Endothelial cell of umbilical vein (primary cell): Measurements from ENCODE around the gene CC2D1A. TPM values are rescaled to one million over a fixed set of nuclear protein-coding genes. Genes with fewer than 3 reads are reported as not detected.

Source experiments
- BruUV-seq: library from RNA; stranded (reverse); fragments of 400-500 nt; replicated peaks from 2 replicates; lab custom pipeline; 2021; lab: Mats Ljungman, UMichigan
- CTCF ChIA-PET: fragments of 300-600, 350-600 bp; sonication (Branson Sonifier 250); formaldehyde crosslinking; loops from one replicate; lab custom pipeline; 2021; ENCODE audit warnings: antibody characterized with exemption, inconsistent platforms; lab: Charles Lee
- POLR2A ChIA-PET: fragments of 300-600, 350-600 bp; sonication (Branson Sonifier 250); formaldehyde crosslinking; loops from one replicate; lab custom pipeline; 2021; ENCODE audit warnings: antibody characterized with exemption, inconsistent platforms; lab: Charles Lee
- DNase-seq: peaks from one replicate; pipeline ENCODE4 v3.0.0-alpha.2; 2011; ENCODE audit warnings: low read depth, low spot score
- FAIRE-seq: peaks from 2 replicates; lab custom pipeline; 2011; peaks lifted over from hg19 to GRCh38; lab: Jason Lieb, UNC
- H2AFZ ChIP-seq: 2 replicates; pipeline ENCODE4 v1.6.0; 2012; ENCODE audit warnings: low read depth, low read length, control low read depth, inconsistent platforms
- H3K27ac ChIP-seq: 2 replicates; pipeline ENCODE4 v1.5.1; 2011; ENCODE audit warnings: low read depth, mild to moderate bottlenecking, control low read depth, low read length, moderate library complexity; ENCODE audit not compliant: insufficient read depth
- H3K27me3 ChIP-seq, 2 experiments: 2 replicates each; pipeline versions ENCODE4 v1.6.0 to v1.6.1; 2011; ENCODE audit warnings: low read length in 2 of 2, mixed read lengths in 1 of 2; ENCODE audit not compliant: control insufficient read depth in 2 of 2, insufficient read depth in 2 of 2
- H3K36me3 ChIP-seq, 2 experiments: 2 replicates in 1 of 2; 3 replicates in 1 of 2; pipeline ENCODE4 v1.5.1; 2011; ENCODE audit warnings: low read length in 2 of 2, mild to moderate bottlenecking in 1 of 2, moderate library complexity in 1 of 2; ENCODE audit not compliant: control insufficient read depth in 2 of 2, insufficient read depth in 2 of 2; ENCODE audit errors: extremely low read depth in 1 of 2
- H3K4me1 ChIP-seq: 3 replicates; pipeline ENCODE4 v1.5.1; 2011; ENCODE audit warnings: mild to moderate bottlenecking, low read length; ENCODE audit not compliant: control insufficient read depth, insufficient read depth; ENCODE audit errors: extremely low read depth
- H3K4me2 ChIP-seq: 2 replicates; pipeline ENCODE4 v1.6.1; 2011; ENCODE audit warnings: low read length, control low read depth, mixed read lengths; ENCODE audit not compliant: insufficient read depth
- H3K4me3 ChIP-seq, 3 experiments: fragments of 200-600 bp in 1 of 3; sonication (generic), shearing (Covaris generic) in 1 of 3; replicated peaks in 1 of 3; 2 replicates each; pipeline ENCODE4 v1.5.1; 2011 to 2016; ENCODE audit warnings: control low read depth in 3 of 3, low read length in 3 of 3, mild to moderate bottlenecking in 2 of 3, inconsistent platforms in 1 of 3, low read depth in 1 of 3, moderate library complexity in 1 of 3; ENCODE audit not compliant: insufficient read depth in 1 of 3
- H3K79me2 ChIP-seq: 2 replicates; pipeline ENCODE4 v1.6.0; 2012; ENCODE audit warnings: low read length, inconsistent platforms; ENCODE audit not compliant: control insufficient read depth, insufficient read depth
- H3K9ac ChIP-seq: replicated peaks from 2 replicates; pipeline ENCODE3; 2011; ENCODE audit warnings: low read length, control low read depth; ENCODE audit not compliant: insufficient read depth; ENCODE audit errors: extremely low read depth
- H3K9me1 ChIP-seq: replicated peaks from 3 replicates; pipeline ENCODE4 v1.6.0; 2011; ENCODE audit warnings: mild to moderate bottlenecking, low read length; ENCODE audit not compliant: control insufficient read depth, insufficient read depth; ENCODE audit errors: extremely low read depth
- H3K9me3 ChIP-seq: replicated peaks from 2 replicates; pipeline ENCODE4 v1.5.1; 2012; ENCODE audit warnings: low read length, inconsistent platforms; ENCODE audit not compliant: control insufficient read depth, insufficient read depth
- H4K20me1 ChIP-seq: replicated peaks from 2 replicates; pipeline ENCODE3; 2011; ENCODE audit warnings: mild to moderate bottlenecking, low read length; ENCODE audit not compliant: control insufficient read depth, insufficient read depth; ENCODE audit errors: extremely low read depth
- CTCF ChIP-seq, 2 donors: IDR thresholded peaks; 1 replicate in 1 of 2; 2 replicates in 1 of 2; pipeline ENCODE4 v1.5.1; 2011; ENCODE audit warnings: low read length in 2 of 2, mild to moderate bottlenecking in 2 of 2, moderate library complexity in 2 of 2, control low read depth in 1 of 2, inconsistent platforms in 1 of 2, low read depth in 1 of 2; ENCODE audit not compliant: insufficient read depth in 1 of 2; ENCODE audit errors: extremely low read depth in 1 of 2
- EZH2 ChIP-seq: IDR thresholded peaks from 2 replicates; pipeline ENCODE4 v1.6.1; 2012; ENCODE audit warnings: borderline replicate concordance, low read depth, mild to moderate bottlenecking, moderate library complexity, low read length, inconsistent platforms; ENCODE audit not compliant: severe bottlenecking
- FOS ChIP-seq: IDR thresholded peaks from 2 replicates; pipeline ENCODE4 v1.6.1; 2011; ENCODE audit warnings: mild to moderate bottlenecking, low read length, moderate library complexity, borderline replicate concordance; ENCODE audit not compliant: insufficient read depth
- GATA2 ChIP-seq: IDR thresholded peaks from 2 replicates; pipeline ENCODE4 v1.7.0; 2011; ENCODE audit warnings: low read depth, mild to moderate bottlenecking, moderate library complexity, mixed read lengths, low read length; ENCODE audit not compliant: insufficient read length, insufficient read depth
- JUN ChIP-seq: IDR thresholded peaks from 2 replicates; pipeline ENCODE4 v1.6.1; 2011; ENCODE audit warnings: borderline replicate concordance, low read depth; ENCODE audit not compliant: insufficient read length, insufficient read depth
- MAX ChIP-seq: IDR thresholded peaks from 2 replicates; pipeline ENCODE4 v1.6.1; 2011; ENCODE audit not compliant: insufficient read depth, insufficient read length
- MYC ChIP-seq: IDR thresholded peaks from one replicate; pipeline ENCODE4 v1.6.1; 2011; ENCODE audit warnings: mild to moderate bottlenecking, low read depth, low read length
- POLR2A ChIP-seq: IDR thresholded peaks from 2 replicates; pipeline ENCODE4 v1.6.1; 2012; ENCODE audit warnings: low read depth, mild to moderate bottlenecking, control low read depth, low read length
- POLR2AphosphoS5 ChIP-seq: IDR thresholded peaks from 2 replicates; pipeline ENCODE4 v1.6.1; 2012; ENCODE audit warnings: low read depth, mild to moderate bottlenecking, control low read depth, low read length, moderate library complexity; ENCODE audit not compliant: insufficient read depth
- dilution Hi-C: fragments of 300-500 bp; cut with MboI; formaldehyde crosslinking; loops from one replicate; pipeline ENCODE4 v1.15.0; 2019; ENCODE audit warnings: low sequenced_read_pairs; ENCODE audit not compliant: extremely low pct_ligation_motif_present
- intact Hi-C: fragments of 100-400 bp; cut with micrococcal nuclease; formaldehyde crosslinking; loops from one replicate; pipeline ENCODE4 v1.10.0; 2022
- polyA plus RNA-seq, 4 experiments: library from polyadenylated mRNA; depleted of rRNA in 3 of 4; stranded (reverse) in 3 of 4; unstranded in 1 of 4; fragments of >200 nt; gene quantifications; 2 replicates each; pipeline versions ENCODE4 v1.2.1 to v1.2.3, GENCODE V29; 2011 to 2012; ENCODE audit warnings: missing spikeins in 1 of 4
- total RNA-seq: library from RNA; stranded (reverse); gene quantifications from 2 replicates; pipeline ENCODE4 v1.2.3, GENCODE V29; 2021

CC2D1A gene
- total and polyA plus RNA-seq, 2 donors (not counting 3 experiments of a cell fraction or from before 2014, with no cell fraction given) = 13.6 to 33.7 TPM

- Histone ChIP-seq H3K9me1 (no peaks in the 10 kb centered on the region), H3K9me3 (no peaks in the 10 kb centered on the region), H3K79me2 (no peaks in the 10 kb centered on the region), H3K9ac (no peak overlapping the region), H3K27me3 (no peaks in the 10 kb centered on the region), H3K4me1 (peaks cover 5% of the 10 kb centered on the region), H4K20me1 (no peaks in the 10 kb centered on the region), H3K4me3 (no peak overlapping the region), H2AFZ (no peak overlapping the region), H3K27ac (no peak overlapping the region), H3K36me3 (no peaks in the 10 kb centered on the region), H3K4me2 (no peak overlapping the region)
- intact Hi-C loops (no loop called here), dilution Hi-C loops (no loop called here)
- TF ChIP-seq EZH2 = no peak
- no peak for TF ChIP-seq JUN
- TF ChIP-seq GATA2 = no peak
- TF ChIP-seq MAX = no peak
- no peak for TF ChIP-seq POLR2AphosphoS5
- no peak for TF ChIP-seq FOS
- no peak for TF ChIP-seq POLR2A
- no peak for TF ChIP-seq CTCF (IDR thresholded peaks at IDR 0.05; ENCODE audit: extremely low read depth in 1 of 2, insufficient read depth in 1 of 2, low read depth in 1 of 2, low read length in 2 of 2)
- TF ChIP-seq MYC = no peak
- FAIRE-seq = no peak
- DNase-seq = no peak
- BruUV-seq = no TSS peak
- CTCF ChIA-PET = interaction anchor here (0.9 to 1.1 kb wide), 4 partner anchors 10 to 278 kb away, joined by 3 to 6 read pairs (median 3); no protein-coding TSS in a partner anchor
- POLR2A ChIA-PET = no interaction called here
Observed at GRCh38 chr19:13875824-13876223, 30.2 kb upstream of the CC2D1A start.
